Kasumi-1 (cell line): ENCODE results near the gene MYOT.
A peak's percentile ranks its signal among the peaks of the same experiment; 100 is the strongest.
"Not testable (repeated sequence)": the region's sequence is repeated elsewhere in the genome, so short reads cannot be mapped to it uniquely, and the experiment has no call there.

Source experiments
- DNase-seq, 2 experiments: peaks; one replicate each; lab custom pipeline; 2025; lab: John Stamatoyannopoulos, UW

MYOT gene

DNA sequence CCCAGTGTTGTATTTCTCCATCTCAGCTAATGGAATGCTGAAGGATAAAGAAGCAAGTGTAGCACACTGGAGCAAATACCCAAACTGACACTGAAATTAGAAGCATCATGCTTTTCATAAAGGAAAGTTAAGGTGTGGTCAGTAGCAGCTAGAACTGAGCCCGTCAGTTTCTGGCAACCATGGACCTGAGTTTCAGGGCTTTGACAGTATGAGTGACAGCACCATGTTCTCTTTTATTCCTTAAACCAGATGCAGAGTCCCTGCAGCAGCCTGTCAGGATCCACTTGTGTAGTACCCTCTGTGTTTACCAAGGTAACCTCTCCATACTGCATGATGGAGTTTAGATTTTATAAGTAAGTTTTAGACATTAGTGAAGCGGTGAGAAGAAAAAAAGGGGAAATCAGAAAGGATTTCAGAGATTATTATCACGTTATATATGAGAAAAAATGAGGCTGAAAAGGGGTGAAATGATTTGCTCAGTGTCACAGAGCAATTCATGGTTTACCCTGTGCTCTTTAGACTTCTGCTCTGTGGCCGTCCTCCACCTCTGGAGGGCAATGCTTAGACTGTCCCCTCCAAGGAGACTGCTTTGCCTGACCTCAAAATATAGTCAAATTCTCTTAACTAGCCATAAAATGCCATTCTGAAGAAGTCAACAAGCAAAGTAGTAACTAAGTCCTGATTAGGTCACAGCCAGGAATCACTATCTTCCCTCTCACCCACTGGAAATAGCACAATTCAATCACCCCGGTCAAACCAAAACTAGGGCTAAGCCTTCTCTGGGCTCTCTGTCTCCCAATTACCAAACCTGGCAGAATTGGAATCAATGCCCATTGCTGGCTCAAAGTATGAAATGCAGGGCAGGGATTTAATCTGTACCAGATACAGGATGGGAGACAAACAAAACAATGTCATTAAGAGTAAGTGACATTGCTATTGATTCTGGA, 10.5 kb upstream of the MYOT start:
- DNase-seq, result no peak

DNA sequence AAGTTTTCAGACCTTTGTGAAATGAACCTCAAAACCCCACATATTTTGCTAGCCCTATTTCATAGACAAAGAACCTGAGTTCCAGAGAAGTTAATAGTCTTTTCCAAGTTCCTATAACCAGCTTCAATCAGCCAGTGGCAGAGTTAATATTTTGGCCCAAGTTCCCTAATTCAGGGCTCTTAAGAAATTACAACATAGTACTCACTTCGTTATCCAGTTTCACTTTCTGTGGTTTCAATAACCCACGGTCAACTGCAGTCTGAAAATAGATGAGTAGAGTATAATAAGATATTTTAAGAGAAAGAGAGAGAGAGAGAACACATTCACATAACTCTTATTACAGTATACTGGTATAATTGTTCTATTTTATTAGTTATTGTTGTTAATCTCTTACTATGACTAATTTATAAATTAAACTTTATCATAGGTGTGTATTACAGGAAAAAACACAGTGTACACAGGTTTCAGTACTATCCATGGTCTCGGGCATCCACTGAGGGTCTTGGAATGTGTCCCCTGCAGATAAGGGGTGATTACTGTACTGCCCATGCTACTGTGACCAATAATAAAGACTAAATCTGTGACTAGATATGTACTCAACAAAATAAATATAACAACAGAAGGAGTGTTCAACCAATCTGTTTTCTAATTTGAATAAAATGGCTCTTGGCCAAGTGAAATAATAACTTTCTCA, 9.3 kb upstream of the MYOT start:
- peak; percentile 72 to 78 for DNase-seq

DNA sequence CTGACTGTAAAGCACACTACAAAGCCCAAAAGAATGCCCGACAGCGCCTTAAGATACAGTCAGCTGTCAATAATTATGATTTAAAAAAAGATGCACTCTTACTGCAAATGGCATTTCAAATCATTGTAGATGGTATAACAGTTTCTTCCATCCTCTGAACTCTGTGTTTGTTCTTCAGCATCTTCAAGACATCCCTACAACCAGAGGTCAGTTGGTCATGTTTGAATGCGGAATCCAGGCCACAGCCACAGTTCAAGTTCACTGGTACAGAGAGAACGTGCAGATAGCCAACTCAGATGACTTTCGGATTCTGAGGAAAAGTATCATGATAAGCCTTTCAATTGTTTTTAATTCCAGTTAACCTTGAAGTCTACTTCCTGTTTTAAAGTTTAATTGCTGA, 8.7 kb upstream of the MYOT start:
- DNase-seq, result no peak

GRCh38 chr5:137862251-137862650, 5.4 kb upstream of the MYOT start:
- no peak for DNase-seq

DNA sequence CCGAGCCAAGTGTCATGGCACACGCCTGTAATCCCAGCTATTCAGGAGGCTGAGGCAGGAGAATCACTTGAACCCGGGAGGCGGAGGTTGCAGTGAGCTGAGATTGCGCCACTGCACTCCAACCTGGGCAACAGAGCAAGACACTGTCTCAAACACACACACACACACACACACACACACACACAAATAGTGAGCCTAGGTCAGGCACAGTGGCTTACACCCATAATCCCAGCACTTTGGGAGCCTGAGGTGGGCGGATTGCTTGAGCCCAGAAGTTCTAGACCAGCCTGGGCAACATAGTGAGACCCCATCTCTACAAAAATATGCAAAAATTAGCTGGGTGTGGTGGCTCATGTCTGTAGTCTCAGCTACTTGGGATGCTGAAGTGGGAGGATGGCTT, 4.0 kb upstream of the MYOT start:
- not testable (repeated sequence) for DNase-seq

DNA sequence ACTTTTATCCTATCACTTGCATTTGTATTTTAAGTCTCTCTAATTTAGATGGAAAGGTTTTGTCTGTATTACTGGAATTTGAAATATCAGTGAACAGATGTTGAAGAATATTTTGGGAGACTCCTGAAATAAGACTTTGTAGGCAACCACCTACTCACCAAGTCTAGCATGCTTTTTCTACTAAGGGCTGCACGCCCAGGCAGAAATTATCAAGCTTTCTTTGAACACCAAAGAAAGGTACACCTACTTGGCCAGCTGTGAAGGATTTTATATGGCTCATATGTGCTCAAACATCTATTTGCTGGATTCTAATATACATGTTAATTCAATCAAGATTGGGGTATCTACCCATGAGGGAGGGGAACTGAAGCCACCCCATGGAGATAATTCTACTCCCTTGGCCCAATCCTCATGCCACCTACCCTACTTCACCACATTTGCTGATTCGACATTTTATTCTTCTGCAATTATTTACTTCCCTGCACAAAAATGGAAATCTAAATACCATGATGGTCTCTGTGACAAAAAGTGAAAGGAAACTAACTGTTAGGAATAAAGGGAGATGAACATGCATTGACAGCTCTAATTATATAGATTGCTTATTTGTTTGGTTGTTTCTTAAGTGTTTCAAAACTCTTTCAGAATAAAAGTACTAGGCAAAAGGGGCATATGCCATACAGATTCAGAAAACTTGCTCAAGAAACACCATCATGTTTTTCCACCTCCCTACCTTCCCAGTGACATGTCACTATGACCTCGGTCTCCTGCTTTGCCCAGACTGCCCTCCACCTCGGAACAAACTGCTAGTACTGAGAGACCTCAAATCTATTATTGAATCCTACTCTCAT, 895 bp upstream of the MYOT start:
- no peak for DNase-seq

DNA sequence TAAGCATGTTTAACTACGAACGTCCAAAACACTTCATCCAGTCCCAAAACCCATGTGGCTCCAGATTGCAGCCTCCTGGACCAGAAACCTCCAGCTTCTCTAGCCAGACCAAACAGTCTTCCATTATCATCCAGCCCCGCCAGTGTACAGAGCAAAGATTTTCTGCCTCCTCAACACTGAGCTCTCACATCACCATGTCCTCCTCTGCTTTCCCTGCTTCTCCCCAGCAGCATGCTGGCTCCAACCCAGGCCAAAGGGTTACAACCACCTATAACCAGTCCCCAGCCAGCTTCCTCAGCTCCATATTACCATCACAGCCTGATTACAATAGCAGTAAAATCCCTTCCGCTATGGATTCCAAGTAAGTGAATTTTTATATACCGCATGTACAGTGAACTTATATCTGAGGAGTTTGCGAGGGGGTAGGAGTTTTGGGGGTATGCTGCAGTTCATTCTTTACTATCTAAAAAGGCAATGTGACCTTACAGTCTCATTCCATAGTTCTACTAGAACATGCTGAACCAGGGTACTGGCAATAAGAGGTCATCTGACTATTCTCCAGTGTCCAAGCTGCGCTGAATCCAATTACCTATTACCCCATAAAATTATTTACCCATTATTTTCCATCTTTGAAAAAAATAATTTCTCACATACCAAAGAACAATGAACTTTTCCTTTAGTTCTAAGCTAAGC, 3.1 kb downstream of the MYOT start:
- no peak for DNase-seq

DNA sequence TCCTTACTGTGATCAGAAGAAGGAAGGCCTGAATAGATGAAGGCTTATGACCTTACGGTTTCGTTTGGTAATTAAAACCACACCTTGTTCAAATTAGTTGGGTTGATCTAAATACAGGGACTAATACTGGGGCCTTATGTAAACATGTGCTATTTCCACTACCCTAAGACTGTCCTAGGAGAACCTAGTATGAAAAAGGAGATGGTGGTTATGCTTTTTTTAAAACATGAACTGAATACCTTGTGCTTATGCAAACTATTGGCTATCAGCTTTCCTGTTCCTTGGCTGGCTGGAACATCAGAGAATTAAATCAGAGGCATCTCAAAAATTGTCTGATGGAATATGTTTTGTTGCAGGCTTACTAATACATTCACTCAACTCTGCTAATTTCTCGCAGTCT, 3.9 kb downstream of the MYOT start:
- DNase-seq, result no peak

- no peak for DNase-seq
Observed at GRCh38 chr5:137872466-137872865, 4.8 kb downstream of the MYOT start.

GRCh38 chr5:137876101-137876500, 8.4 kb downstream of the MYOT start:
- DNase-seq, result no peak

GRCh38 chr5:137880313-137880712, 12.7 kb downstream of the MYOT start:
- no peak for DNase-seq

DNA sequence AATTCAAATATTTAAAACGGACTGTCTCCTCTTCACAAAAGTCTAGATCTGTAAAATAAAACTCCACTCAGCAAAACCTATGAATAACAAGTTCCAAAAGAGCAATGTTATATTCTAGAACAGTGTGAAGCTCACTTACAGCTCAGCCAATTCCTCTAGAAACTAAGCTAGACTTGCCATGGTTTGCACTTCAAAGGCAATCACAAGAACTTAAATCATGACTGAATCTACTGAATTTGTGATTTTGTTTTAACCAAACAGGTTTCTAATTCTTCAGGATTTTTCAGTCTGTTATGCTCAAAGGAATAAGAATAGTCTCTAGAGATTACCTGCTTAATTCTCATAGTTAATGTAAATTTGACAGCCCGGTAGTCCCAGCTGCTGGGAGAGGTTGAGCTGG, 20.2 kb downstream of the MYOT start:
- DNase-seq, result no peak

- DNase-seq, result no peak
Observed at GRCh38 chr5:137888466-137888862, 20.8 kb downstream of the MYOT start.

GRCh38 chr5:137888863-137889759, 21.5 kb downstream of the MYOT start, which contains the start of gene PKD2L2:
Gene PKD2L2 (plus strand): TSS chr5:137889457. CDS start chr5:137889492, 35 bp downstream.
- peak; percentile 81 to 82 for DNase-seq

GRCh38 chr5:137890845-137891244, 23.2 kb downstream of the MYOT start:
- DNase-seq, result no peak

DNA sequence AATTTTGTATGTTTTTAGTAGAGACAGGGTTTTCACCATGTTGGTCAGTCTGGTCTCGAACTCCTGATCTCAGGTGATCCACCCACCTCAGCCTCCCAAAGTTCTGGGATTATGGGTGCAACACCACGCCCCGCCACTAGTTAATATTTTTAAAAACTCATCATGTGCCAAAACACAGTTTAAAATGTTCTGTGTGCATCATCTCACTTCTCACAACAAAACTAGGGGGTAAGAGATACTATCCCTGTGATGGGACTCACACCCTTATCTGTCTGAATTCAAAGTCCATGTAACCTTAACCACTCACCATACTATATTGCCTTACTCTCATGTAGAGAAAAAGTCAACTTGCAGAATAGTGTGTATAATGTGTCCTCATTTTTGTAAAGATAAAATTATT, 24.2 kb downstream of the MYOT start:
- peak in 1 of 2 experiments; percentile 33 for DNase-seq

DNA sequence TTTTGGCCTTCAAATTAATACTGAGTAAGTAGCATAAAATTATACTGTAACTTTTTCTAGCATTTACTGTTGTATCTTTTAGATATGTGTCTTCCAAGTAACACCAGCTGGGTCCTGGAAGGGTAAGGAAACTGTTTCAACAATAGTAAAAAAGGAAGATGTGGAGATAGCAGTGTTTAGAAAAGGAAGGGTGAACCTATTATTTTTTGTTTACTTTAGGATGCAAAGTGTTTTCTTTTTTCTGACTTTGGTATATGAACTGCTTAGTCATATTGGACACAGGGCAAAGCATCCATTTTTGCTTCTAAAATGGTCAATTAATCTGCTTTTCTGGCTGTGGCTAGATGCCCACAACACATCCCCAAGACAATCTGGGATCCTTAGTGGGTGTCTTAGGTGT, 26.9 kb downstream of the MYOT start:
- no peak for DNase-seq

DNA sequence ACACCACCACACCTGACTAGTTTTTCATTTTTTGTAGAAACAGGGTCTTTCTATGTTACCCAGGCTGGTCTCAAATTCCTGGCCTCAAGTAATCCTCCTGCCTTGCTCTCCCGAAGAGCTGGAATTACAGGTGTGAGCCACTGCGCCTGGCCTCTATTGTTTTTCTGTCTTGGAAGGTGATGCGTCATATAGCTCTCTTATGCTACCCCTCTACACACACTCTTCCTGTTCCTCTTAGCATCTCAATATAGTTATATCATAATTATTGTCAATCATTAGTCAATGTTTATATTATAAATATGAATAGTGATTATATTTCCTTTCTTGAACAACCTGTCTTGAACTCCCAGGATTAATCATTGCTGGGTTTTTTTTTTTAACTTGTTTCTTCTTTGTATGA, 28.9 kb downstream of the MYOT start:
- DNase-seq, result no peak

- no peak for DNase-seq
Observed at GRCh38 chr5:137899493-137899892, 31.8 kb downstream of the MYOT start.

DNA sequence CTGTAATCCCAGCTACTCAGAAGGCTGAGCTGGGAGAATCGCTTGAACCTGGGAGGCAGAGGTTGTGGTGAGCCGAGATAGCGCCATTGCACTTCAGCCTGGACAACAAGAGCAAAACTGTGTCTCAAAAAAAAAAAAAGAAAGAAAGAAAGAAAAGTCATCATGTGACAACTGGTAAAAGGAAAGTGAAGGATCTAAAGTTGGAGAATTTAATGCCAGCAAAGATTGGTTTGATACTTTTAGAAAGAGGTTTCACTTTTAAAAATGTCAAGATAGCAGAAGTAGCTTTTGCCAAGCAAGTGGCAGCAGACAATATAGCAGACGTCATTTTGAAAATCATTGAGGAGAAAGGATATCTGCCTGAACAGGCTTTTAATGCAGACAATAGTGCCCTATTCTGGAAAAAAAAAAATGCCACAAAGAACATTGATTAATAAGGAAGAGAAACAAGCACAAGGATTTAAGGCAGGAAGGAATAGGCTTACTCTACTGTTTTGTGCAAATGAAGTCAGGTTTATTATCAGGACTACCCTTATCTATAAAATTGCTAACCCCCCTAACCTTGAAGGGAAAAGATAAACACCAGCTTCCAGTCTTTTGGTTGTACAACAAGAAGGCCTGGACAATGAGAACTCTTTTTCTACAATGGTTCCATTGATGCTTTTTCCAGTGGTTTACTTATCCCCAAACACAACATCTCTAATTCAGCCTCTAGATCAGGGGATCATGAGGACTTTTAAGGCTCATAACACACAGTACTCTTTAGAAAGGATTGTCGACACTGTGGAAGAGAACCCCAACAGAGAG, 33.6 kb downstream of the MYOT start:
- DNase-seq, result no peak
